H1 (cell line): ENCODE measurements around the gene ADPRHL1. TPM values are rescaled to one million over a fixed set of nuclear protein-coding genes. Genes with fewer than 3 reads are reported as not detected.
A peak's percentile ranks its signal among the peaks of the same experiment; 100 is the strongest.

Source experiments
- CTCF ChIA-PET: fragments of 300-600 bp; sonication (Branson Sonifier 250); formaldehyde crosslinking; loops from one replicate; lab custom pipeline; 2021; ENCODE audit not compliant: partially characterized antibody; lab: Charles Lee
- POLR2A ChIA-PET: fragments of 300-600 bp; sonication (Branson Sonifier 250); formaldehyde crosslinking; loops from one replicate; lab custom pipeline; 2021; ENCODE audit warnings: inconsistent platforms; ENCODE audit not compliant: partially characterized antibody; lab: Charles Lee
- DNase-seq, 2 experiments: peaks; one replicate each; pipeline versions ENCODE4 v3.0.0 to v3.0.0-alpha.2; 2010 to 2022; ENCODE audit warnings: low spot score in 2 of 2, low read depth in 1 of 2, mixed read lengths in 1 of 2
- FAIRE-seq: peaks from 2 replicates; lab custom pipeline; 2011; peaks lifted over from hg19 to GRCh38; lab: Jason Lieb, UNC
- H2AFZ ChIP-seq: 2 replicates; pipeline ENCODE4 v1.8.1; 2012; ENCODE audit warnings: low read length, inconsistent platforms
- H2AK5ac ChIP-seq: 2 replicates; pipeline ENCODE4 v1.6.1; 2013; ENCODE audit warnings: low read depth, low read length
- H2BK120ac ChIP-seq: replicated peaks from 2 replicates; pipeline ENCODE3; 2013; ENCODE audit warnings: low read depth, low read length, inconsistent platforms
- H2BK12ac ChIP-seq: 2 replicates; pipeline ENCODE4 v1.6.1; 2013; ENCODE audit warnings: low read depth, low read length
- H2BK15ac ChIP-seq: 2 replicates; pipeline ENCODE4 v1.6.1; 2013; ENCODE audit warnings: low read length
- H2BK20ac ChIP-seq: 2 replicates; pipeline ENCODE4 v1.6.1; 2013; ENCODE audit warnings: low read length
- H2BK5ac ChIP-seq: 2 replicates; pipeline ENCODE4 v1.6.1; 2013; ENCODE audit warnings: low read depth, low read length
- H3K14ac ChIP-seq: 2 replicates; pipeline ENCODE4 v1.6.1; 2013; ENCODE audit warnings: inconsistent platforms; ENCODE audit not compliant: insufficient read length
- H3K18ac ChIP-seq: 2 replicates; pipeline ENCODE4 v1.6.1; 2013; ENCODE audit warnings: low read length; ENCODE audit errors: extremely low read depth
- H3K23ac ChIP-seq: 2 replicates; pipeline ENCODE4 v1.6.1; 2013; ENCODE audit warnings: inconsistent platforms; ENCODE audit not compliant: insufficient read length
- H3K23me2 ChIP-seq: 2 replicates; pipeline ENCODE4 v1.6.1; 2013; ENCODE audit warnings: low read depth, low read length
- H3K27ac ChIP-seq: 2 replicates; pipeline ENCODE4 v1.6.1; 2011; ENCODE audit warnings: low read depth, low read length, inconsistent platforms
- H3K27me3 ChIP-seq, 4 experiments: replicated peaks in 1 of 4; 1 replicate in 1 of 4; 2 replicates in 3 of 4; pipeline versions ENCODE4 v1.6.1 to v1.8.1; 2011 to 2013; ENCODE audit warnings: low read length in 3 of 4, mild to moderate bottlenecking in 3 of 4, inconsistent platforms in 2 of 4, mixed read lengths in 2 of 4, moderate library complexity in 1 of 4; ENCODE audit not compliant: control insufficient read depth in 3 of 4, insufficient read depth in 3 of 4; ENCODE audit errors: extremely low read depth in 1 of 4
- H3K36me3 ChIP-seq, 4 experiments: 2 replicates each; pipeline versions ENCODE4 v1.6.1 to v1.8.1; 2011 to 2013; ENCODE audit warnings: mild to moderate bottlenecking in 4 of 4, low read length in 3 of 4, moderate library complexity in 2 of 4, control low read depth in 1 of 4, inconsistent platforms in 1 of 4; ENCODE audit not compliant: insufficient read depth in 4 of 4, control insufficient read depth in 2 of 4
- H3K4ac ChIP-seq: replicated peaks from 2 replicates; pipeline ENCODE3; 2013; ENCODE audit warnings: low read length, low read depth, mixed read lengths, inconsistent platforms; ENCODE audit not compliant: insufficient read length
- H3K4me1 ChIP-seq, 4 experiments: replicated peaks in 1 of 4; 1 replicate in 1 of 4; 2 replicates in 3 of 4; pipeline versions ENCODE4 v1.6.1 to v1.8.1; 2011 to 2013; ENCODE audit warnings: low read length in 3 of 4, inconsistent platforms in 2 of 4, mixed read lengths in 1 of 4; ENCODE audit not compliant: insufficient read depth in 4 of 4, control insufficient read depth in 3 of 4
- H3K4me2 ChIP-seq, 2 experiments: 2 replicates each; pipeline versions ENCODE4 v1.6.1 to v1.8.1; 2011 to 2013; ENCODE audit warnings: low read depth in 2 of 2, low read length in 2 of 2, control low read depth in 1 of 2, inconsistent platforms in 1 of 2, mild to moderate bottlenecking in 1 of 2; ENCODE audit not compliant: insufficient read depth in 1 of 2
- H3K4me3 ChIP-seq, 4 experiments: fragments of 200-600, 300-600 bp in 1 of 4; sonication (generic), shearing (Covaris generic), sonication (Bioruptor Twin) in 1 of 4; 2 replicates each; pipeline versions ENCODE4 v1.5.1 to v1.8.1; 2011 to 2016; ENCODE audit warnings: low read length in 4 of 4, low read depth in 3 of 4, control low read depth in 2 of 4, inconsistent platforms in 2 of 4, mild to moderate bottlenecking in 2 of 4, mixed read lengths in 1 of 4, moderate library complexity in 1 of 4; ENCODE audit not compliant: insufficient read depth in 2 of 4; ENCODE audit errors: extremely low read depth in 1 of 4
- H3K56ac ChIP-seq: replicated peaks from 2 replicates; pipeline ENCODE3; 2013; ENCODE audit warnings: low read depth, mild to moderate bottlenecking, mixed read lengths, low read length, inconsistent platforms; ENCODE audit not compliant: insufficient read length
- H3K79me1 ChIP-seq: 2 replicates; pipeline ENCODE4 v1.6.1; 2013; ENCODE audit warnings: low read depth, low read length, control low read depth
- H3K79me2 ChIP-seq, 2 experiments: 2 replicates each; pipeline versions ENCODE4 v1.6.1 to v1.8.1; 2012 to 2013; ENCODE audit warnings: low read length in 2 of 2, mild to moderate bottlenecking in 2 of 2, inconsistent platforms in 1 of 2; ENCODE audit not compliant: insufficient read depth in 2 of 2, control insufficient read depth in 1 of 2
- H3K9ac ChIP-seq, 4 experiments: replicated peaks in 1 of 4; 1 replicate in 1 of 4; 2 replicates in 3 of 4; pipeline versions ENCODE4 v1.6.1 to v1.8.1; 2011 to 2013; ENCODE audit warnings: low read depth in 3 of 4, low read length in 3 of 4, control low read depth in 2 of 4, mild to moderate bottlenecking in 2 of 4, moderate library complexity in 2 of 4, inconsistent platforms in 1 of 4; ENCODE audit errors: extremely low read depth in 1 of 4
- H3K9me3 ChIP-seq, 2 experiments: 2 replicates each; pipeline versions ENCODE4 v1.6.1 to v1.8.1; 2012 to 2013; ENCODE audit warnings: mild to moderate bottlenecking in 2 of 2, moderate library complexity in 2 of 2, control low read depth in 1 of 2, inconsistent platforms in 1 of 2, low read depth in 1 of 2, low read length in 1 of 2, mixed read lengths in 1 of 2; ENCODE audit not compliant: insufficient read depth in 2 of 2
- H4K20me1 ChIP-seq, 2 experiments: replicated peaks in 1 of 2; 2 replicates each; pipeline versions ENCODE3 to v1.8.1; 2011 to 2013; ENCODE audit warnings: inconsistent platforms in 2 of 2, low read length in 2 of 2, mild to moderate bottlenecking in 1 of 2; ENCODE audit not compliant: insufficient read depth in 2 of 2, control insufficient read depth in 1 of 2
- H4K5ac ChIP-seq: 2 replicates; pipeline ENCODE4 v1.6.1; 2013; ENCODE audit warnings: low read length, low read depth, mixed read lengths, inconsistent platforms; ENCODE audit not compliant: insufficient read length
- H4K8ac ChIP-seq: 2 replicates; pipeline ENCODE4 v1.8.0; 2013; ENCODE audit warnings: mild to moderate bottlenecking, moderate library complexity, low read length, inconsistent platforms; ENCODE audit not compliant: insufficient read depth; ENCODE audit errors: extremely low read depth
- H4K91ac ChIP-seq: replicated peaks from 2 replicates; pipeline ENCODE3; 2013; ENCODE audit warnings: low read length, mixed read lengths, inconsistent platforms; ENCODE audit not compliant: insufficient read length
- BCL11A ChIP-seq, 2 experiments: IDR thresholded peaks; one replicate each; pipeline ENCODE4 v1.6.1; 2011; ENCODE audit warnings: low read depth in 2 of 2, low read length in 2 of 2, mild to moderate bottlenecking in 2 of 2
- CBX5 ChIP-seq: fragments of 300-800, 300-1000 bp; sonication (generic); IDR thresholded peaks from 2 replicates; pipeline ENCODE4 v1.7.1; 2016; ENCODE audit warnings: antibody characterized with exemption, low read length, low read depth
- CBX8 ChIP-seq: fragments of 300-800, 300-1000 bp; sonication (generic); IDR thresholded peaks from 2 replicates; pipeline ENCODE4 v1.7.1; 2016; ENCODE audit warnings: low read depth, low read length, borderline replicate concordance
- CHD2 ChIP-seq: IDR thresholded peaks from 2 replicates; pipeline ENCODE4 v1.6.1; 2012; ENCODE audit warnings: low read length, improper control_type of control experiment
- JUN ChIP-seq: IDR thresholded peaks from 2 replicates; pipeline ENCODE4 v1.6.1; 2011; ENCODE audit warnings: low read depth, mild to moderate bottlenecking, improper control_type of control experiment, low read length
- KDM5A ChIP-seq: fragments of 200-600 bp; IDR thresholded peaks from 2 replicates; pipeline ENCODE4 v1.7.1; 2012; ENCODE audit warnings: mild to moderate bottlenecking, low read length, inconsistent platforms, mixed read lengths
- RBBP5 ChIP-seq: IDR thresholded peaks from 2 replicates; pipeline ENCODE4 v1.7.1; 2012; ENCODE audit warnings: low read depth, mild to moderate bottlenecking, inconsistent platforms, low read length, moderate library complexity, borderline replicate concordance
- RFX5 ChIP-seq: IDR thresholded peaks from 2 replicates; pipeline ENCODE4 v1.6.1; 2011; ENCODE audit warnings: low read depth, low read length, improper control_type of control experiment, borderline replicate concordance
- SAP30 ChIP-seq: fragments of 300-600 bp; sonication (generic); IDR thresholded peaks from 2 replicates; pipeline ENCODE4 v1.7.1; 2012; ENCODE audit warnings: low read length, moderate library complexity, mild to moderate bottlenecking, inconsistent platforms; ENCODE audit not compliant: insufficient read depth, insufficient replicate concordance
- SP1 ChIP-seq: IDR thresholded peaks from 2 replicates; pipeline ENCODE4 v1.6.1; 2011; ENCODE audit warnings: low read depth, low read length
- SP4 ChIP-seq: IDR thresholded peaks from 2 replicates; pipeline ENCODE4 v1.6.1; 2012; ENCODE audit warnings: low read length, inconsistent platforms
- TAF1 ChIP-seq: IDR thresholded peaks from 2 replicates; pipeline ENCODE4 v1.6.1; 2011; ENCODE audit warnings: mild to moderate bottlenecking, low read depth, low read length
- TAF7 ChIP-seq: optimal IDR thresholded peaks from 2 replicates; pipeline ENCODE3; 2011; ENCODE audit warnings: low read depth, mild to moderate bottlenecking, inconsistent platforms, low read length, moderate library complexity, borderline replicate concordance
- WGBS, 2 experiments: shearing (Covaris generic) in 1 of 2; methylation state at CpG; one replicate each; pipeline versions ENCODE4 v1.1.6 to v1.1.7; 2013 to 2015; ENCODE audit warnings: low lambda C conversion rate in 2 of 2, mixed read lengths in 2 of 2, inconsistent platforms in 1 of 2, low coverage in 1 of 2, missing lambda C conversion rate in 1 of 2; ENCODE audit not compliant: insufficient replicate concordance in 2 of 2, insufficient coverage in 1 of 2, insufficient read length in 1 of 2; ENCODE audit errors: extremely low coverage in 1 of 2, missing lambda C conversion rate in 1 of 2; 5-methylcytosine and 5-hydroxymethylcytosine counted together
- polyA plus RNA-seq, 7 experiments: library from polyadenylated mRNA; depleted of rRNA in 3 of 7; stranded (reverse) in 5 of 7; unstranded in 2 of 7; fragments of >200 nt in 5 of 7; fragments of 200-250 nt in 2 of 7; gene quantifications; 1 replicate in 5 of 7; 2 replicates in 1 of 7; 4 replicates in 1 of 7; pipeline versions ENCODE4 v1.2.1 to v1.2.3, GENCODE V29; 2011 to 2013; ENCODE audit warnings: missing spikeins in 2 of 7, mixed read lengths in 2 of 7
- total RNA-seq: library from RNA; stranded (reverse); fragmentation: NEBNext Ultra II Directional; extraction: Animal tissue kit (Norgen Biotek cat#: 25700); gene quantifications from 2 replicates; pipeline ENCODE4 v1.2.1, GENCODE V29; 2021

Gene ADPRHL1
- total and polyA plus RNA-seq, 2 of the 8 experiments (the other 6 are each of a cell fraction or from before 2014, with no cell fraction given), result 0.74 to 1.7 TPM

DNA sequence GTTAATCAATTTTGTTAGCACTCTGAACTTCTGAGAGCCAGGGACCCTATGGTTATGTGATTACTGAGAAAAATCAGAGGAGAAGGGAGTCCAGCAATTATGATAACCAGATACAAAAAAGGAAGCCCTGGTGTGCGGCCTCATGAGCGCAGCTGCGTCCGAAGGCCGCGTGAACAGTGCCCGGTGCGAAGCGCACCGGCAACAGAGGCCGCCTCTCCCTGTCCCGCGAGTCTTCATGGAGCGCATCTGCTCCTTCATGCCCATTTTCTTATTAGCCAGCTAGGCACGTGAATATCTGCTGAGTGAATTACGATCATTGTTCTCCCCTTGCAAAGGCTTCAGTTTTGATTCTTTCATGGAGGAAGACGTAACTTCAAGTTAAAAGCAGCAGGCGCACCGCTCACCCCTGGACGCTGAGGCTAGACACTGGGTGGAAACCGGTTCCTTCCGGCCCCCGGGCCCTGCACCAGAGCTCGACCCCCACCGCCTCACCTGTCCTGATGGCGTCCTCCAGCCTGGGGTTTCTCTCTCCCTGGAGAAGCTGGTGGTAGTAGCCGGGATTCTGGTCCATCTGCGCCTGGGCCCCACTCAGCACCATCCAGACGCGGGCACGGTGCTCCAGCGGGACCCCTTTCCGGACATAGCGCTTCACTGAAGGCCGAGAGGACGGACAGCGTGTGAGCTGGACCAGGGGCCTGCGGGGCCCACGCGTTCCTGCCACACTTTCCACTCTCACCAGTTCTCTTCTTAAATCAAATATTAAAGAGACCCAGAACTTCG lies 98.3 kb downstream of the ADPRHL1 start:
- Histone ChIP-seq H3K18ac (no peak overlapping the region), H4K20me1 (peaks cover 5 to 10% of the 10 kb centered on the region in 2 experiments), H3K4ac (no peak overlapping the region), H2BK20ac (no peak overlapping the region), H2BK15ac (no peak overlapping the region), H3K56ac (no peak overlapping the region), H3K9ac (no peak overlapping the region), H2BK5ac (no peak overlapping the region), H3K79me2 (peaks cover 0 to 32% of the 10 kb centered on the region in 2 experiments; a peak in 2 of 4 replicates), H3K27me3 (no peaks in the 10 kb centered on the region), H4K91ac (no peak overlapping the region), H3K4me1 (no peaks in the 10 kb centered on the region), H3K36me3 (peaks cover 12 to 57% (median 29%) of the 10 kb centered on the region in 4 experiments), H2AFZ (no peak overlapping the region), H2BK120ac (no peak overlapping the region), H3K4me2 (no peak overlapping the region), H3K9me3 (no peaks in the 10 kb centered on the region), H3K4me3 (no peak overlapping the region), H2BK12ac (no peak overlapping the region), H3K27ac (no peak overlapping the region; the same call in 1 of the 2 replicates), H3K79me1 (0 out of 2 replicates have a peak, but pooled peaks cover 8% of the 10 kb centered on the region), H4K5ac (no peak overlapping the region), H3K23ac (no peak overlapping the region), H4K8ac (peak overlapping the region; percentile 57), H2AK5ac (no peak overlapping the region), H3K23me2 (no peaks in the 10 kb centered on the region), H3K14ac (no peak overlapping the region)
- CTCF ChIA-PET, result interaction anchor here (0.5 to 3.4 kb wide), 10 partner anchors 17 to 127 kb away, joined by 3 to 11 read pairs (median 4); no protein-coding TSS in a partner anchor
- no peak for FAIRE-seq
- POLR2A ChIA-PET, result interaction anchor here (0.9 to 6.6 kb wide), 11 partner anchors 9 to 43 kb away, joined by 3 to 78 read pairs (median 6); partner anchors contain the start of gene GRTP1
- WGBS, 2 experiments, result 96% methylated on average over 36 of the region's 41 CpGs; no CpG with 5 or more reads in 1 of the 2 experiments
- no peak for DNase-seq
- TF ChIP-seq JUN, result no peak
- TF ChIP-seq BCL11A (IDR thresholded peaks at IDR 0.05; ENCODE audit: low read depth in 2 of 2, low read length in 2 of 2), result no peak
- no peak for TF ChIP-seq RBBP5
- TF ChIP-seq CHD2, result no peak
- TF ChIP-seq RFX5, result no peak
- no peak for TF ChIP-seq SP1
- no peak for TF ChIP-seq CBX8
- TF ChIP-seq TAF7, result no peak
- TF ChIP-seq KDM5A, result no peak
- no peak for TF ChIP-seq TAF1
- TF ChIP-seq SP4, result no peak
- no peak for TF ChIP-seq CBX5
- TF ChIP-seq SAP30, result no peak
